GM19099 (cell line): ENCODE data around the gene CAMK2A.

Experiments used
- POLR2A ChIP-seq: IDR thresholded peaks from 3 replicates; pipeline ENCODE4 v1.6.1; 2011; ENCODE audit warnings: low read depth; ENCODE audit not compliant: insufficient read length; ENCODE audit errors: extremely low read depth

Gene CAMK2A

GRCh38 chr5:150245111-150245789, 44.3 kb downstream of the CAMK2A start:
- no peak for TF ChIP-seq POLR2A

- TF ChIP-seq POLR2A, result no peak
Observed at GRCh38 chr5:150244209-150244608, 45.4 kb downstream of the CAMK2A start.

GRCh38 chr5:150243590-150243989, 46.0 kb downstream of the CAMK2A start:
- TF ChIP-seq POLR2A, result no peak

GRCh38 chr5:150242251-150242894, 47.2 kb downstream of the CAMK2A start:
- TF ChIP-seq POLR2A, result no peak

- TF ChIP-seq POLR2A, result no peak
Observed at GRCh38 chr5:150241298-150242160, 48.0 kb downstream of the CAMK2A start.

GRCh38 chr5:150239794-150240122, 49.8 kb downstream of the CAMK2A start:
- no peak for TF ChIP-seq POLR2A

GRCh38 chr5:150239099-150239793, 50.3 kb downstream of the CAMK2A start:
- TF ChIP-seq POLR2A, result no peak

- TF ChIP-seq POLR2A, result no peak
Observed at GRCh38 chr5:150238646-150239045, 50.9 kb downstream of the CAMK2A start.

- no peak for TF ChIP-seq POLR2A
Observed at GRCh38 chr5:150236981-150237754, 52.4 kb downstream of the CAMK2A start.

- TF ChIP-seq POLR2A, result no peak
Observed at GRCh38 chr5:150236313-150236712, 53.3 kb downstream of the CAMK2A start.

- no peak for TF ChIP-seq POLR2A
Observed at GRCh38 chr5:150235500-150235854, 54.1 kb downstream of the CAMK2A start.

GRCh38 chr5:150234576-150235499, 54.7 kb downstream of the CAMK2A start:
- TF ChIP-seq POLR2A, result no peak

- TF ChIP-seq POLR2A, result no peak
Observed at GRCh38 chr5:150230842-150231241, 58.7 kb downstream of the CAMK2A start.
